HEK293 (cell line): ENCODE results near the gene SEMA4B.
A peak's percentile ranks its signal among the peaks of the same experiment; 100 is the strongest.

ENCODE experiments used
- REPIN1 ChIP-seq: fragments of 450-650 bp; formaldehyde crosslinking; IDR thresholded peaks from 2 replicates; pipeline ENCODE4 v1.5.1; 2017; ENCODE audit warnings: missing biosample characterization, missing genetic modification characterization, low read depth
- YY2 ChIP-seq: fragments of 450-650 bp; formaldehyde crosslinking; IDR thresholded peaks from 2 replicates; pipeline ENCODE4 v1.5.1; 2016; ENCODE audit warnings: missing biosample characterization, missing genetic modification characterization
- ZBTB1 ChIP-seq: fragments of 450-650 bp; formaldehyde crosslinking; IDR thresholded peaks from 2 replicates; pipeline ENCODE4 v1.5.1; 2016; ENCODE audit warnings: missing biosample characterization, missing genetic modification characterization
- ZNF140 ChIP-seq: fragments of 450-650 bp; formaldehyde crosslinking; IDR thresholded peaks from 2 replicates; pipeline ENCODE4 v1.5.1; 2016; ENCODE audit warnings: missing biosample characterization, missing genetic modification characterization
- ZNF174 ChIP-seq: fragments of 450-650 bp; formaldehyde crosslinking; IDR thresholded peaks from 2 replicates; pipeline ENCODE4 v1.5.0; 2017; ENCODE audit warnings: missing biosample characterization, mild to moderate bottlenecking, missing genetic modification characterization
- ZNF623 ChIP-seq: fragments of 450-650 bp; formaldehyde crosslinking; IDR thresholded peaks from 2 replicates; pipeline ENCODE4 v1.5.1; 2016; ENCODE audit warnings: missing biosample characterization, missing genetic modification characterization
- ZNF626 ChIP-seq: fragments of 450-650 bp; sonication (Bioruptor Pico); formaldehyde crosslinking; IDR thresholded peaks from 2 replicates; pipeline ENCODE4 v1.5.1; 2018; ENCODE audit warnings: missing biosample characterization, missing genetic modification characterization, inconsistent platforms
- ZNF843 ChIP-seq: fragments of 450-650 bp; formaldehyde crosslinking; IDR thresholded peaks from 2 replicates; pipeline ENCODE4 v1.5.1; 2016; ENCODE audit warnings: missing biosample characterization, missing genetic modification characterization
- TF ChIP-seq, protein P1 (sequence below): fragments of 450-650 bp; formaldehyde crosslinking; IDR thresholded peaks from 2 replicates; pipeline ENCODE4 v1.5.1; 2016; ENCODE audit warnings: missing biosample characterization, missing genetic modification characterization
- TF ChIP-seq, protein P2 (sequence below): fragments of 450-650 bp; formaldehyde crosslinking; IDR thresholded peaks from 2 replicates; pipeline ENCODE4 v1.5.1; 2016; ENCODE audit warnings: missing biosample characterization, missing genetic modification characterization, borderline replicate concordance
- TF ChIP-seq, protein P3 (sequence below): fragments of 450-650 bp; formaldehyde crosslinking; IDR thresholded peaks from 2 replicates; pipeline ENCODE4 v1.5.1; 2016; ENCODE audit warnings: missing biosample characterization, missing genetic modification characterization, borderline replicate concordance
- TF ChIP-seq, protein P4 (sequence below): fragments of 450-650 bp; formaldehyde crosslinking; IDR thresholded peaks from 2 replicates; pipeline ENCODE4 v1.5.1; 2016; ENCODE audit warnings: missing biosample characterization, missing genetic modification characterization
- TF ChIP-seq, protein P5 (sequence below): fragments of 450-650 bp; formaldehyde crosslinking; IDR thresholded peaks from 2 replicates; pipeline ENCODE4 v1.5.1; 2017; ENCODE audit warnings: missing biosample characterization, missing genetic modification characterization
- TF ChIP-seq, protein P6 (sequence below): fragments of 450-650 bp; formaldehyde crosslinking; conservative IDR thresholded peaks from 2 replicates; pipeline ENCODE4 v1.5.1; 2016; ENCODE audit warnings: low read depth, missing biosample characterization, missing genetic modification characterization
- TF ChIP-seq, protein P7 (sequence below): fragments of 450-650 bp; formaldehyde crosslinking; IDR thresholded peaks from 2 replicates; pipeline ENCODE4 v1.5.1; 2016; ENCODE audit warnings: missing biosample characterization, missing genetic modification characterization

Gene SEMA4B

DNA sequence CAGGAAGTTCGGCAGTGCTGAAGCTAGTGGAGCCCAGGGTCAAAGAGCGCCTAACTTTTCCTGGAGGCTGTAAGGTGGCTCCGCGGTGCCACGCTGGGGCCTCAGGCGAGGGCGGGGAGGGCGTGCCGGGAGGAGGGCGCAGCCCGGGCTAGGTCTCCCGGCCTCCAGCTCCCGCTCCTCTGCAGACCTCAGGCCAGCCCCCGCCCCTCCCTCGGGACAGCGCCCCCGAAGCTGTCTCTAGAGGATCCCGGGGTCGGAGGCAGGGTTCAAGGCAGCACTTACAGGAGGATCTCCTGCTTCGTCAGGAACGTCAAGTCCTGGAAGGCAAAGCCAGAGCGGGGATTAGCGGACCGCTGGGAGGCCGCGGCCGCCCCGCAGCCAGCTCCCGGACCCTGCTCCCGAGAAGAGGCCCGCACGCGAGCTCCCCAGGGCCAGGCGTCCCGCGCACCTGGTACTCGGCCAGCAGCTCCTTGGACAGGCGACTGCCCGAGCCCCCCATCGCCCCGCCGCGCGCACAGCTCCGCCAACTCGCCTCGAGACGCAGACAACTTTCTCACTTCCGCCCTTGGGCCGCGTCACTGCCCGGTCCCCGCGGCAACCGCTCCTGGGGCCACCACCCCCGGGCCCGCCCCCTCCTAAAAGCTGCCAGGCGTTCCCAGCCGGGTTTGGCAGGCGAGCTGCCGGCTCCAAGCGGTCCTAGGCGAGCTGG is 32.4 kb downstream of the SEMA4B start, which contains the start of gene CIB1 (continued):
- TF ChIP-seq, protein P1, sequence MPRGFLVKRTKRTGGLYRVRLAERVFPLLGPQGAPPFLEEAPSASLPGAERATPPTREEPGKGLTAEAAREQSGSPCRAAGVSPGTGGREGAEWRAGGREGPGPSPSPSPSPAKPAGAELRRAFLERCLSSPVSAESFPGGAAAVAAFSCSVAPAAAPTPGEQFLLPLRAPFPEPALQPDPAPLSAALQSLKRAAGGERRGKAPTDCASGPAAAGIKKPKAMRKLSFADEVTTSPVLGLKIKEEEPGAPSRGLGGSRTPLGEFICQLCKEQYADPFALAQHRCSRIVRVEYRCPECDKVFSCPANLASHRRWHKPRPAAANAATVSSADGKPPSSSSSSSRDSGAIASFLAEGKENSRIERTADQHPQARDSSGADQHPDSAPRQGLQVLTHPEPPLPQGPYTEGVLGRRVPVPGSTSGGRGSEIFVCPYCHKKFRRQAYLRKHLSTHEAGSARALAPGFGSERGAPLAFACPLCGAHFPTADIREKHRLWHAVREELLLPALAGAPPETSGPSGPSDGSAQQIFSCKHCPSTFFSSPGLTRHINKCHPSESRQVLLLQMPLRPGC: 0 out of 2 replicates have a peak, but pooled peaks have one; percentile 39
- TF ChIP-seq, protein P2, sequence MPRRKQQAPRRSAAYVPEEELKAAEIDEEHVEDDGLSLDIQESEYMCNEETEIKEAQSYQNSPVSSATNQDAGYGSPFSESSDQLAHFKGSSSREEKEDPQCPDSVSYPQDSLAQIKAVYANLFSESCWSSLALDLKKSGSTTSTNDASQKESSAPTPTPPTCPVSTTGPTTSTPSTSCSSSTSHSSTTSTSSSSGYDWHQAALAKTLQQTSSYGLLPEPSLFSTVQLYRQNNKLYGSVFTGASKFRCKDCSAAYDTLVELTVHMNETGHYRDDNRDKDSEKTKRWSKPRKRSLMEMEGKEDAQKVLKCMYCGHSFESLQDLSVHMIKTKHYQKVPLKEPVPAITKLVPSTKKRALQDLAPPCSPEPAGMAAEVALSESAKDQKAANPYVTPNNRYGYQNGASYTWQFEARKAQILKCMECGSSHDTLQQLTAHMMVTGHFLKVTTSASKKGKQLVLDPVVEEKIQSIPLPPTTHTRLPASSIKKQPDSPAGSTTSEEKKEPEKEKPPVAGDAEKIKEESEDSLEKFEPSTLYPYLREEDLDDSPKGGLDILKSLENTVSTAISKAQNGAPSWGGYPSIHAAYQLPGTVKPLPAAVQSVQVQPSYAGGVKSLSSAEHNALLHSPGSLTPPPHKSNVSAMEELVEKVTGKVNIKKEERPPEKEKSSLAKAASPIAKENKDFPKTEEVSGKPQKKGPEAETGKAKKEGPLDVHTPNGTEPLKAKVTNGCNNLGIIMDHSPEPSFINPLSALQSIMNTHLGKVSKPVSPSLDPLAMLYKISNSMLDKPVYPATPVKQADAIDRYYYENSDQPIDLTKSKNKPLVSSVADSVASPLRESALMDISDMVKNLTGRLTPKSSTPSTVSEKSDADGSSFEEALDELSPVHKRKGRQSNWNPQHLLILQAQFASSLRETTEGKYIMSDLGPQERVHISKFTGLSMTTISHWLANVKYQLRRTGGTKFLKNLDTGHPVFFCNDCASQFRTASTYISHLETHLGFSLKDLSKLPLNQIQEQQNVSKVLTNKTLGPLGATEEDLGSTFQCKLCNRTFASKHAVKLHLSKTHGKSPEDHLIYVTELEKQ (tag by site-specific recombination): no peak
- TF ChIP-seq, protein P3, sequence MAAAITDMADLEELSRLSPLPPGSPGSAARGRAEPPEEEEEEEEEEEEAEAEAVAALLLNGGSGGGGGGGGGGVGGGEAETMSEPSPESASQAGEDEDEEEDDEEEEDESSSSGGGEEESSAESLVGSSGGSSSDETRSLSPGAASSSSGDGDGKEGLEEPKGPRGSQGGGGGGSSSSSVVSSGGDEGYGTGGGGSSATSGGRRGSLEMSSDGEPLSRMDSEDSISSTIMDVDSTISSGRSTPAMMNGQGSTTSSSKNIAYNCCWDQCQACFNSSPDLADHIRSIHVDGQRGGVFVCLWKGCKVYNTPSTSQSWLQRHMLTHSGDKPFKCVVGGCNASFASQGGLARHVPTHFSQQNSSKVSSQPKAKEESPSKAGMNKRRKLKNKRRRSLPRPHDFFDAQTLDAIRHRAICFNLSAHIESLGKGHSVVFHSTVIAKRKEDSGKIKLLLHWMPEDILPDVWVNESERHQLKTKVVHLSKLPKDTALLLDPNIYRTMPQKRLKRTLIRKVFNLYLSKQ (tag by site-specific recombination): no peak
- no peak for TF ChIP-seq YY2 (tag by site-specific recombination)
- no peak for TF ChIP-seq ZNF140
- TF ChIP-seq, protein P4, sequence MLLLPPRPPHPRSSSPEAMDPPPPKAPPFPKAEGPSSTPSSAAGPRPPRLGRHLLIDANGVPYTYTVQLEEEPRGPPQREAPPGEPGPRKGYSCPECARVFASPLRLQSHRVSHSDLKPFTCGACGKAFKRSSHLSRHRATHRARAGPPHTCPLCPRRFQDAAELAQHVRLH: no peak
- TF ChIP-seq ZNF623: no peak
- TF ChIP-seq, protein P5, sequence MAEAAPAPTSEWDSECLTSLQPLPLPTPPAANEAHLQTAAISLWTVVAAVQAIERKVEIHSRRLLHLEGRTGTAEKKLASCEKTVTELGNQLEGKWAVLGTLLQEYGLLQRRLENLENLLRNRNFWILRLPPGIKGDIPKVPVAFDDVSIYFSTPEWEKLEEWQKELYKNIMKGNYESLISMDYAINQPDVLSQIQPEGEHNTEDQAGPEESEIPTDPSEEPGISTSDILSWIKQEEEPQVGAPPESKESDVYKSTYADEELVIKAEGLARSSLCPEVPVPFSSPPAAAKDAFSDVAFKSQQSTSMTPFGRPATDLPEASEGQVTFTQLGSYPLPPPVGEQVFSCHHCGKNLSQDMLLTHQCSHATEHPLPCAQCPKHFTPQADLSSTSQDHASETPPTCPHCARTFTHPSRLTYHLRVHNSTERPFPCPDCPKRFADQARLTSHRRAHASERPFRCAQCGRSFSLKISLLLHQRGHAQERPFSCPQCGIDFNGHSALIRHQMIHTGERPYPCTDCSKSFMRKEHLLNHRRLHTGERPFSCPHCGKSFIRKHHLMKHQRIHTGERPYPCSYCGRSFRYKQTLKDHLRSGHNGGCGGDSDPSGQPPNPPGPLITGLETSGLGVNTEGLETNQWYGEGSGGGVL (tag by site-specific recombination): peak; percentile 42; the same call in 1 of the 2 replicates
- no peak for TF ChIP-seq ZBTB1
- TF ChIP-seq, protein P6, sequence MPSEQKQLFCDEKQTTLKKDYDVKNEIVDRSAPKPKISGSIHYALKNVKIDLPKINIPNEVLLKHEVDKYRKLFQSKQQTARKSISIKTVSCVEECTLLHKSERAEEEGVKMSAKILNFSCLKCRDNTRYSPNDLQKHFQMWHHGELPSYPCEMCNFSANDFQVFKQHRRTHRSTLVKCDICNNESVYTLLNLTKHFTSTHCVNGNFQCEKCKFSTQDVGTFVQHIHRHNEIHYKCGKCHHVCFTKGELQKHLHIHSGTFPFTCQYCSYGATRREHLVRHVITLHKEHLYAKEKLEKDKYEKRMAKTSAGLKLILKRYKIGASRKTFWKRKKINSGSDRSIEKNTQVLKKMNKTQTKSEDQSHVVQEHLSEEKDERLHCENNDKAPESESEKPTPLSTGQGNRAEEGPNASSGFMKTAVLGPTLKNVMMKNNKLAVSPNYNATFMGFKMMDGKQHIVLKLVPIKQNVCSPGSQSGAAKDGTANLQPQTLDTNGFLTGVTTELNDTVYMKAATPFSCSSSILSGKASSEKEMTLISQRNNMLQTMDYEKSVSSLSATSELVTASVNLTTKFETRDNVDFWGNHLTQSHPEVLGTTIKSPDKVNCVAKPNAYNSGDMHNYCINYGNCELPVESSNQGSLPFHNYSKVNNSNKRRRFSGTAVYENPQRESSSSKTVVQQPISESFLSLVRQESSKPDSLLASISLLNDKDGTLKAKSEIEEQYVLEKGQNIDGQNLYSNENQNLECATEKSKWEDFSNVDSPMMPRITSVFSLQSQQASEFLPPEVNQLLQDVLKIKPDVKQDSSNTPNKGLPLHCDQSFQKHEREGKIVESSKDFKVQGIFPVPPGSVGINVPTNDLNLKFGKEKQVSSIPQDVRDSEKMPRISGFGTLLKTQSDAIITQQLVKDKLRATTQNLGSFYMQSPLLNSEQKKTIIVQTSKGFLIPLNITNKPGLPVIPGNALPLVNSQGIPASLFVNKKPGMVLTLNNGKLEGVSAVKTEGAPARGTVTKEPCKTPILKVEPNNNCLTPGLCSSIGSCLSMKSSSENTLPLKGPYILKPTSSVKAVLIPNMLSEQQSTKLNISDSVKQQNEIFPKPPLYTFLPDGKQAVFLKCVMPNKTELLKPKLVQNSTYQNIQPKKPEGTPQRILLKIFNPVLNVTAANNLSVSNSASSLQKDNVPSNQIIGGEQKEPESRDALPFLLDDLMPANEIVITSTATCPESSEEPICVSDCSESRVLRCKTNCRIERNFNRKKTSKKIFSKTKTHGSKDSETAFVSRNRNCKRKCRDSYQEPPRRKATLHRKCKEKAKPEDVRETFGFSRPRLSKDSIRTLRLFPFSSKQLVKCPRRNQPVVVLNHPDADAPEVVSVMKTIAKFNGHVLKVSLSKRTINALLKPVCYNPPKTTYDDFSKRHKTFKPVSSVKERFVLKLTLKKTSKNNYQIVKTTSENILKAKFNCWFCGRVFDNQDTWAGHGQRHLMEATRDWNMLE: no peak
- TF ChIP-seq ZNF843 (tag by site-specific recombination): peak; percentile 26; the same call in 1 of the 2 replicates
- TF ChIP-seq, protein P7, sequence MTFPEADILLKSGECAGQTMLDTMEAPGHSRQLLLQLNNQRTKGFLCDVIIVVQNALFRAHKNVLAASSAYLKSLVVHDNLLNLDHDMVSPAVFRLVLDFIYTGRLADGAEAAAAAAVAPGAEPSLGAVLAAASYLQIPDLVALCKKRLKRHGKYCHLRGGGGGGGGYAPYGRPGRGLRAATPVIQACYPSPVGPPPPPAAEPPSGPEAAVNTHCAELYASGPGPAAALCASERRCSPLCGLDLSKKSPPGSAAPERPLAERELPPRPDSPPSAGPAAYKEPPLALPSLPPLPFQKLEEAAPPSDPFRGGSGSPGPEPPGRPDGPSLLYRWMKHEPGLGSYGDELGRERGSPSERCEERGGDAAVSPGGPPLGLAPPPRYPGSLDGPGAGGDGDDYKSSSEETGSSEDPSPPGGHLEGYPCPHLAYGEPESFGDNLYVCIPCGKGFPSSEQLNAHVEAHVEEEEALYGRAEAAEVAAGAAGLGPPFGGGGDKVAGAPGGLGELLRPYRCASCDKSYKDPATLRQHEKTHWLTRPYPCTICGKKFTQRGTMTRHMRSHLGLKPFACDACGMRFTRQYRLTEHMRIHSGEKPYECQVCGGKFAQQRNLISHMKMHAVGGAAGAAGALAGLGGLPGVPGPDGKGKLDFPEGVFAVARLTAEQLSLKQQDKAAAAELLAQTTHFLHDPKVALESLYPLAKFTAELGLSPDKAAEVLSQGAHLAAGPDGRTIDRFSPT (tag by site-specific recombination): 0 out of 2 replicates have a peak, but pooled peaks have one; percentile 17
- no peak for TF ChIP-seq ZNF174 (tag by site-specific recombination)
- TF ChIP-seq ZNF626 (tag by site-specific recombination): no peak
- TF ChIP-seq REPIN1 (tag by site-specific recombination): no peak
